GM18511 (cell line): ENCODE measurements around the gene CFH.
"Not testable (repeated sequence)": the region's sequence is repeated elsewhere in the genome, so short reads cannot be mapped to it uniquely, and the experiment has no call there.

Source experiments
- ATAC-seq: cut with Tn5 transposase; IDR thresholded peaks from one replicate; pipeline ENCODE4 v1.9.1; 2021; ENCODE audit warnings: mild to moderate bottlenecking, moderate library complexity; ENCODE audit not compliant: unreplicated experiment

CFH gene

DNA sequence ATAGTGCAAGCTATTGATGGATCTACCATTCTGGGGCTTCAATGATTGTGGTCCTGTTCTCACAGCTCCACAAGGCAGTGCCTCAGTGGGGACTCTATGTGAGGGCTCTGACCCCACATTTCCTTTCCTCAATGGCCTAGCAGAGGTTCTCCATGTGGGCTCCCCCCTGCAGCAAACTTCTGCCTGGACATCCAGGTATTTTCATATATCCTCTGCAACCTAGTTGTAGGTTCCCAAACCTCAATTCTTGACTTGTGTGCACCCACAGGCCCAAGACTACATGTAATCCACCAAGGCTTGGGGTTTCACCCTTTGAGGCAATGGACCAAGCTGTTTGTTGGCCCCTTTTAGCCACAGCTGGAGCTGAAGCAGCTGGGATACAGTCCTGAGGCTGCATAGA lies 86.9 kb downstream of the CFH start:
- ATAC-seq = no peak

GRCh38 chr1:196743244-196743643 lies 91.4 kb downstream of the CFH start:
- ATAC-seq = peak; percentile 90

GRCh38 chr1:196765019-196765740 lies 113.3 kb downstream of the CFH start:
- not testable (repeated sequence) for ATAC-seq

DNA sequence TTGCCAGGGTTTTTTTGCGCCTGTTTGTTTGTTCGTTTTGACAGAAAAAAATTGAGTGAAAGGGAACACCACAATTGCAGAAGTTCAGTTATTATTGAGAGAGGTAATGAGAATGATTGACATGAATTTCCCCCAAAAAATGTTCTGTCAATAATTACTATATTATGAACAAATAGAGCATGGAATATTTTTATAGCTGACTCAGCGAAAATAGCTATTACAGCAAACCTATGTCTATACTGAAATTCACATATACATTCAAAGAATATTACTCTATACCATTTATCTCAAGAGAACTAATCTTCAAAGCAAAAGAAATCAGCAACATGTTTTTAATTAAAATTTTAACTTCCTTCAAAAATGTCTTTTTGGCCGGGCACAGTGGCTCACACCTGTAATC lies 118.0 kb downstream of the CFH start:
- ATAC-seq = not testable (repeated sequence)

DNA sequence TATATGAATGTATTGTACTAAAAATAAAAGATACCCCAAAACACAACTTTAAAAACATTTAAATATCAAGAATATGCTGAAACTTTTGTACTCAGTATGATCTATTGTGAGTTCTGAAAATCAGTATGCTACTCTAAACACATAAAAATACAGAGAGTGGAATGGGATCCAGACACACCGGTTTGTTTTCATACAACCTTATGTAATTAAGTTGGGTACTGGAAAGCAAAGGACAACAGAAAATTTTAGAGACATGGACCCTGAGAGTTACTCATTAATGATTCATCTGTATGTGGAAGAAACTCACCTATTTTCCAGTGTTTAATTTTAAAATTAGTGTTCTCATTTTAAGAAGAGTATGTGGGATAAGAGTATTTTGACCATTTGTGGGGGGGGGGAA lies 121.9 kb downstream of the CFH start:
- no peak for ATAC-seq

GRCh38 chr1:196774175-196774574 lies 122.3 kb downstream of the CFH start:
- no peak for ATAC-seq

GRCh38 chr1:196774603-196775002 lies 122.8 kb downstream of the CFH start, which contains the start of gene CFHR3:
Gene CFHR3, plus strand, starts transcription at chr1:196774840. Its CDS starts 47 bp downstream, at chr1:196774887.
- ATAC-seq = no peak

DNA sequence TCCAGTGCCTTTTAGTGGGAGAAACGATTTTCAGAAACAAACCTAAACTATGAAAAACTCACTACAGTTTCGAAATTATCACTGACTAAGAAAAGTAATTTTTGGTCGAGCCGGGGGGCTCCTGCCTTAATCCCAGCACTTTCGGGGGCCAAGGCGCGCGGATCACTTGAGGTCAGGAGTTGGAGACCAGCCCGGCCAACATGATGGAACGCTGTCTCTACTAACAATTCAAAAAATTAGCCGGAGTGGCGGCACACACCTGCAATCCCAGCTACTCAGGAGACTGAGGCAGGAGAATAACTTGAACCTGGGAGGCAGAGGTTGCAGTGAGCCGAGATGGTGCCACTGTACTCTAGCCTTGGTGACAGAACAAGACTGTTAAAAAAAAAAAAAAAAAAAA lies 125.8 kb downstream of the CFH start:
- no peak for ATAC-seq

- no peak for ATAC-seq
These were observed 127.2 kb downstream of the CFH start for GRCh38 chr1:196779093-196779492.

DNA sequence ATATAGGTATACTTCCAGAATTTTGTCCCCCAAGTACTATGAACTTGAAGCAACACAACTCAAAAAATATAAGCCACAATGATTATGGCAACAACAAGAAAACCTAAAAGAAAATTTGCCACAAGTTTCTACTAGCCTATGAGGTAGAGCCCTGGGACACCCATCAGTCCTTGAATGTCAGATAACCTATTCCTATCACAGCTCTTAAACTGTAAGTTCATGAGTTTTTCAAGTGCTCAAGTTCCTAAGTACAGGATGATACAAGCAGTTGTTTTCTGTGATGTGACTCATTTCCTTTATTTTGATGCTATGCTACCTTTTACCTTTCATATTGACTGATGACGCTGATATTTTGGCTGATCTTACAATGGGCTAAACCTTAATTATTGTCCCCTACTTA lies 139.4 kb downstream of the CFH start:
- ATAC-seq = not testable (repeated sequence)

DNA sequence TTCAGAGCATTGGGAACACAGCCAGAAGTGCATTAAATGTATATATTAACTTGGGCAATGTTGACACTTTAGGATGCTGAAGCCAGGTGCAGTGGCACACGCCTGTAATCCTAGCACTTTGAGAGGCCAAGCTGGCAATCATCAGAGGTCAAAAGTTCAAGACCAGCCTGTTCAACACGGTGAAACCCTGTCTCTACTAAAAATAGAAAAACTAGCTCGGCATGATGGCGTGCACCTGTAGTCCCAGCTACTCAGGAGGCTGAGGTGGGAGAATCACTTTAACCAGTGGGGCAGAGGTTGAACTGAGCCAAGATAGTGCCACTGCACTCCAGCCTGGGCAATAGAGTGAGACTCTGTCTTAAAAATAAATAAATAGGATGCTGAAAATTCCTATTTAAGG lies 142.3 kb downstream of the CFH start:
- ATAC-seq = not testable (repeated sequence)
